Stimulated activated CD8-positive, alpha-beta memory T cell treated with anti-CD3 and anti-CD28 coated beads, Interleukin-12 subunit alpha, Interleukin-12 subunit beta, amount 100 ng/mL, for 24 hours (primary cell): ENCODE results near the gene TASOR2.

Experiments
- DNase-seq: peaks from one replicate; pipeline ENCODE4 v3.0.0-alpha.2; 2020; ENCODE audit errors: extremely low read depth

Gene TASOR2

GRCh38 chr10:5684318-5684970, at the start of gene TASOR2:
Gene TASOR2, plus strand, starts transcription at chr10:5684838. Its CDS starts 35,805 bp downstream, at chr10:5720643.
- peak; percentile 93 for DNase-seq

- no peak for DNase-seq
Measured at GRCh38 chr10:5634918-5635317, 49.7 kb upstream of the TASOR2 start.

GRCh38 chr10:5638494-5638893, 46.1 kb upstream of the TASOR2 start:
- DNase-seq, result no peak

DNA sequence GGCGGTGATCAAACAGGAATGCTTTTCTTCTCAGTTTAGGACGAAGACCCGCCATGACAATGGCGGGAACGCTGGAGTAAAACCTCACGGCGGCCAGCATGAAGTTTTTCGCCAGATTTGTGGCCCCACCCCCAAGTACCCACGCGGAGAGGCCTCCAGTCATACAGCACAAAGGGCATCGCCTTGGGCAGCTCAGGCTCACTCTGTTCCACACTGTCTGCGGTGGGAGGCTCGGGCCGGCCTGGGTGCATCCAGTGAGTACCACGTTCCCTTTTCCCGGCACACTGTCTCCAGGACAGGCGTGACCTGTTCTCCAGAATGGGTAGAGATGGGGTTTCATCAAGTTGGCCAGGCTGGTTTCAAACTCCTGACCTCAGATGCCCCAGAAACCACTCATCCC, 45.6 kb upstream of the TASOR2 start:
- DNase-seq, result no peak

DNA sequence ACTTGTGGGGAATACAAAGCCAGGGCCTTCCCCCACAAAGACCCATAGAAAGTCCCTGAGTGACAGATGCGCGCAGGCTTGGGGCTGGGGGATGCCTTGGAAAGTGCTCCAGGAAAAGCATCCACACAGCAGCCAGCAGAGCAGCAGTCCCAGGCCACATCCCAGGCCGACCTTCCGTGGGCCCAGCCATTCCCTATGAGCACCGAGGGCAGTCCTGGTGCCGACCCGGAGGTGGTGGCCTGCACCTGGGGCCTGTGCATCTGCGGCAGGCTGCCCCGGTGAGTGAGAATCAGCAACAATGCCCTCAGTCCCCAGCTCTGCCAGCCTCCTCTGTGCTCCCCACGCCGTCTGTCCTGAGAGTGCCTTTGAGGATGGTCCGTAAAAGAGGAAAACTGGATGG, 44.6 kb upstream of the TASOR2 start:
- no peak for DNase-seq

DNA sequence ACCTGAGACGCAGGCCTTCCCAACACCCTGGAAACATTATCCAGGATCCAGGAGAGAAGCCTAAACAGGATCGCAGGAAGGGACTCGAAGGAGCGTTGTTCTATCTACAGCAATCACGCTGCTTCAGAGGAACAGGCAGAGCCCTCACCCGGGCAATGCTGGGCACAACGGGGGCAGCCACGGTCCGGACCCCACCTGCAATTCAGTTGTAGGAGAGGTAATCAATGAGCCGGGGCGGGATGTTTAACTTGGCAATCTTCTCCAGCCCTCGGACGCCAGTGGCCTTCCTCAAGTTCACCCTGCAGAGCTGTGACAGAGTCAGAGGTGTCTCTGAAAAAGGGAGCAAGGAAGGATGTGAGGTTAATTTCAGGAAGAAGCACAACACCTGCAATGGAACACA, 44.1 kb upstream of the TASOR2 start:
- DNase-seq, result no peak

DNA sequence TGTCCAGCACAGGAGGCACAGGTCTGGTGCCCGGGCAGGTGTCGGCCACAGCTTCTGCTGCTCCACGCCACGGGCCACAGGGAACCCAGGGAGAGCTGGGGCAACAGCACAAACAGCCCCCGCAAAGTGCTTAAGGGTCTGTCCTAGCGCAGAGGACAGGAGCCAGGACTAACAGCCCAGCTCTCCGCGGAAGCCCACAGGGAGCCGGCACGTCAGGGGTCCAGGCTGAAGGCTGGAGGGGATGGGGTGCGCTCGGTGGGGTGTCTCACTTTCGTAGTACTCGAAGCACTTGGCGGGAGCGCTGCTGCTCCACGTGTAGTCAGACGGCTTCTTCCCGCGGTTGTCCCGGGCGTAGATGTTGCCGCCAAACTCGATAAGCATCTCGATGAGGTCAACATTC, 43.1 kb upstream of the TASOR2 start:
- no peak for DNase-seq

GRCh38 chr10:5643346-5644067, 41.1 kb upstream of the TASOR2 start:
- DNase-seq, result no peak

- no peak for DNase-seq
Measured at GRCh38 chr10:5644930-5645329, 39.7 kb upstream of the TASOR2 start.

- no peak for DNase-seq
Measured at GRCh38 chr10:5645375-5645774, 39.3 kb upstream of the TASOR2 start.

DNA sequence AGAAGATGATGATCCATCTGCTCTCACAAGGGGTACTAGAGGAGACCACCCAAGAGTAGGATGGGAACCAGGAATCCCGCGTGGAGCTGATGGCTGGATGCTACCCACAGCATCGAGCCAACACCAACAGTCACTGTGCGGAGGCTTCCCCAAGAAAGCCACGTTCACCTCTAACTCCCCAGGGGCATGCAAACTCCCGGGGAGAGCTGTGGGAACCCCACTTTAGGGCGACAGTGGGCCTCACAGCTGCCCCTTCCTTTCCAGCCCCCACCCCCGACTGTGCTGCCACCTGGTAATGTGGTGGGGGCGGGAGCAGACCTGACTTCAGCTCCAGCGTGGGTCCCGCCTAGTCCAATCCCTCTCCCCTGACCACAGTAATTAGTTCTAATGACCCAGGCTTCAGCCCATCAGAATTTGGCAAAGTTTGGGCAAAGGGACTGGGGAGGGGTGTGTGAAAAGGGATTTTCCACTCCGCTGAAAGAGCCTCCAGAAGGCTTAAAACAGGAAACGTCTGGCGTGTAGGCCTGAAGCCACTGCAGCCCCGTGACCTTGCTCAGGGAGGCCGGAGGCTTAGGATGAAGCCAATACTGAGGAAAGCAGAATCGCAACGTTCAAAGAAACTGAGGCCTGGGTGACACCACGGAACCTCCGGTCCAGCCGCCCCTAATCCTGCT, 38.6 kb upstream of the TASOR2 start:
- DNase-seq, result no peak

DNA sequence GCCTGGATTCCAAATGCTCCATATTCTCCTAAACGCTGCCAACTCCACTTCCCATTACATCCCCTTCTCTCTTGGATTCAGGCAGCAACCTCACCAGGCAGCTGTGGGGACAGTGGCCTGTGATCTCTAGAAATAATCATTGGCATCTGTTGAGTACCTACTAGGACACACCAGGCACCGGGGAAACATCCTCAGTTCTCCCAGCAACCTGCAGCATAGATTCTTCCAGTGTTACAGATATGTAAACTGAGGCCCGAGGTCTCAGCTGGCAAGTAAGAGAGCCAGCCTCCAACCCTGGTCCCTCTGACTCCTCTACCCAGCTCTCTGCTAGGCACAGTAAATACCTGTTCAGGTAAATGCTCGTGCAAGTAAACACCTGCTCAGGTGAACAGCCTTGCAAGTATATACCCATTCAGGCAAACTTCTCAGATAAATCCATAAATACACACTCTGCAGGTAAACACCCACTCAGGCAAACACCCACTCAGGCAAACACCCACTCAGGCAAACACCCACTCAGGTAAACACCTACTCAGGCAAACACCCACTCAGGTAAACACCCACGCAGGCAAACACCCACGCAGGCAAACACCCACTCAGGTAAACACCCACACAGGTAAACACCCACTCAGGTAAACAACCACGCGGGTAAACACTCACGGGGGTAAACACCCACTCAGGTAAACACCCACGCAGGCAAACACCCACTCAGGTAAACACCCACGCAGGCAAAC, 37.0 kb upstream of the TASOR2 start:
- no peak for DNase-seq

DNA sequence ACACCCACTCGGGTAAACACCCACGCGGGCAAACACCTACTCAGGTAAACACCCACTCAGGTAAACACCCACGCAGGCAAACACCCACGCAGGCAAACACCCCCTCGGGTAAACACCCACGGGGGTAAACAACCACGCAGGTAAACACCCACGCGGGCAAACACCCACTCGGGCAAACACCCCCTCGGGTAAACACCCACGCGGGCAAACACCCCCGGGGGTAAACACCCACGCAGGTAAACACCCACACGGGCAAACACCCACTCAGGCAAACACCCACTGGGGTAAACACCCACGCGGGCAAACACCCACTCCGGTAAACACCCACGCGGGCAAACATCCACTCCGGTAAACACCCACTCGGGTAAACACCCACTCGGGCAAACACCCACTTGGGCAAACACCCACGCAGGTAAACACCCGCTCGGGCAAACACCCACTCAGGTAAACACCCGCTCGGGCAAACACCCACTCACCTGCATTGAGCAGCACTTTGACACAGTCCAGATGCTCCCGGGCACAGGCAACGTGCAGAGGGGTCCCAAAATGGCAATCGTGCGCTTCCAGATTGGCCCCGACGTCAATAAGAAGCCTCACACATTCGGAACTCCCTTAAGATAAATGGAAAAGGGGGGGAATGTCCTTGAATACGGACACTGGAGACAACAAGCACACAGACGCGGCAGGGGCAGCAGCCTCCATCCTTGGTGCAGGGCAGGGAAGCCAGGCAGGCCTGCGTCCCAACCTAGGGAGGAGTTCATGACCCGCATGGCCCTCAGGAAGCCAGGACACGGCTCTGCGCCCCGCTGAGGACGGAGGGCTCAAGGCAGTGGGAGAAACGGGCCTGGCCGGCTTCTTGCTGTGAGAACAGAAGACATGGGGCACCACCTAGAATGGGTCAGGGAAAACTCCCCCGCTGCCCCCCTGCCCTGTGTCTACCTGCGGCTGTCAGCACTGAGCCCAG, 35.9 kb upstream of the TASOR2 start:
- DNase-seq, result no peak

DNA sequence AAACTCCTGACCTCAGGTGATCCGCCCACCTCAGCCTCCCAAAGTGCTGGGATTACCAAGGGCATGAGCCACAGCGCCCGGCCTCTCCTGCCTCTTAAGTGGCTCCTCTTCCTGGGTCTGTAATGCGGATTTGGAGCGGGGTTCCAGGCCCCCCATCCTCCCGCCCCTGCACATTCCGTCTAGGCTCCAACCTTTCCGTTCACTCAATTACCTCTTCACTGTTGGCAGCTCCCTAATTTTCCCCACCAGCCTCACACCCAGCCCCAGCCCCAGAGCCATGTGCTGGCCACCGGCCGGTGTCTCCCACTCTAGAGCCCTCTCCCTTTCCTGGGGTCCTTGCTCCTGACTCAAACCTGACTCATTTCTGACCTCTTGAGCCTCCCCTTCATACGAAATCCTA, 34.9 kb upstream of the TASOR2 start:
- DNase-seq, result no peak

DNA sequence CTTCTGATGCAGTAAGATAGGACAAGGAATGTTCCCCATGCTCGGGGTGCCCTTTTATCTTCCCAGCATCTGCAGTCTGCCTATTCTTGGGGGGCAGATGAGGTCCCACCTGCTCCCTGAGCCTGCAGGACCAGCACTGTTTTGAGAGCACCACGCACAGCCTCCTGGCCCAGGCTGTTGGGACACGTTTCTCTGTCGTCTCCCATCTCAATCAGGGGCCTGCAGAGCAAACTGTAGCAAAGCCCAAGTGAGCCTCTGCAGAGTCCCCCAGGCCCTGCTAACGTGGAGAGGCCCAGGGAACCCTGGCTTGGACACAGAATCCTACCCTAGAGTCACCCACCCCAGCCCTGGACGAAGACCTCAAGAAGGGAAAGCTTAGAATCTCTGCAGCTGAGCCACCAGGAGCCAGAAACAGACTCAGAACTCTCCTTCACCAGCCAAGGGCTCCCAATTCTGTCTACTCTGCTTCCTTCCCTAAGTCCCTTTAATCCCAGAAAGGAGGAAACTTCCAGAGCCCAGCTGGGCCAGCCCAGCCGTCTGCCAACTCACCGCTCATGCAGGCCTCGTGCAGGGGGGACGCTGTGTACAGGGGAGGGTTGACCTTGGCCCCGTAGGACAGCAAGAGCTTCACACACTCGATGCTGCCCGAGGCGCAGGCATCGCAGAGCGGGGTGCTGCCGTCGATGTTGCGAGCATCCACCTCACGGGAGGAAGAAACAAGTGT, 33.8 kb upstream of the TASOR2 start:
- DNase-seq, result no peak

DNA sequence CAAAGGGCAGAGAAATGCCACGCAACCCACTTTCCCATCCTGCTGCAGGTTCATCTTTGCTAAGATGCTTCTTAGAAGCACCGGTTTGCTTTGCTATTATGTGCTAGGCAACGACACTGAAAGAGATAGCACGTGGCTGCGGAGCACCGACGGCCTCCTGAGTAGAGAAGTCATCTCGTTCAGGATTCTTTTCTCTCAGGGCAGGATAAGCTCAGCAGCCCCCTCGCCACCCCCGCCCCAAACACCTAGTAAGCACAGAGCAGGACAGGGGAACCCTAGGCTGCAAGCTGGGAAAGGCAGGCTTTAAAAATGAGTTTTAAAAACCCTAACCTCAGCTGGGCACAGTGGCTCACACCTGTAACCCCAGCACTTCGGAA, 33.3 kb upstream of the TASOR2 start:
- no peak for DNase-seq

DNA sequence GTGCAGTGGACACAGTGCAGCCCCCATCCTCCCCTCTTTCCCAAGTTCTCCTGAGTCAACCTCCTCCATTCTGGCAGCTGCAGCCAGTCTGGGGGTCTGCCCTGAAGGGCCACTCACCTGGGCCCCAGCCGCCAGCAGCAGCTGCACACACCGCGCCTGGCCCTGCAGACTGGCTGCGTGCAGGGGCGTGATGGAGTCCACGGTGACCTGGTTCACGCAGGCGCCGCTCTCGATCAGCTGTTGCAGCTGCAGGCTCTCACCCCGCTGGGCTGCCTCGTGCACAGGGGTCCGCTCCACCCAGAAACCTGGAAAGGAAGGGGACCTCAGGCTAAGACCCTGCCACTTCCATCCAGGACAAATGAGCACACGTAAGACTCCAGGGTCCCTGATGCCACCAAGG, 31.9 kb upstream of the TASOR2 start:
- DNase-seq, result no peak

DNA sequence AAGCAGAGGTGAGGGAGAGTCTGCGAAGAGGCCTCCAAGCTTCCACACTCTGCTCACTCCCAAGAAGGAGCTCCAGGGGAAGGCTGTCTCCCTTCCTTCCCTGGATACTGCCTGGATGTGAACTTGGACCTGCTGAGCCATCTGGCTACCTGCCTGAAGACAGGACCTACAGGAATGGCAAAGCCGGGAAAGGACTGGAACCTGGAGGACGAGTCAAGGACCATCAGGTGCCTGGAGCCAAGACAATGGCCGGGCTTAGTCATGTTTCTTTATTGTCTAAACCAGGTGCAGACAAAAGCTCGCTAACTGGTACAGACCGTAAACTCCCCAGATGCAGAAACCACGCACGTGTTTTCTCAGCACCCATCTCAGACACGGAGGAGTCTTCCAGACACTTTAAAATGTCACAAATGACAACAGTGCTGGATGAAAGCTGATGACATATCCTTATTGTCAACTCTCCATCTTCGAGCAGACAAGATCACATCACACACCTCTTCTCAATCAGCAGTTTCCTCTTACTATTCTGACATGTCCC, 30.4 kb upstream of the TASOR2 start:
- DNase-seq, result no peak

DNA sequence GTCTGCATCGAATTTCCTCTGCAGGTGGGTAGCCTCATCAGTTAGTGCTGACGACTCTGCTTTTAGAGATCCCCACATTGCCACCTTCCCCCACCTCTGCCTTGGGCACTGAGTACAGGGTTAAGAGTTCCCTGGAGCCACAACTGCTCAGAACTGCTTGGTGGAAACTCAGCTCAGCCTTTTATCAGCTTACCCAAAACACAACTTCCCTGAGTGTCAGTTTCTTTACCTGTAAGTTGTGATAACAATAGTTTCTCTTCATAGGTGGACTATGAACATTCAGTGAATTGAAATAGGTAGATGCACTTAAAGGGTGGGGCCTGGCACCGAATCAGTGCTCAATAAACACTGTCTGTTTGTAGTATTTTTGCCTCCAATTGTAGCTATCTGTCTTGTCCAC, 29.5 kb upstream of the TASOR2 start:
- no peak for DNase-seq
